HG03103 (cell line): ENCODE results near the gene EHMT1.

Source experiments
- ATAC-seq: cut with Tn5 transposase; IDR thresholded peaks from one replicate; pipeline ENCODE4 v1.9.1; 2021; ENCODE audit warnings: low read depth; ENCODE audit not compliant: unreplicated experiment

Gene EHMT1

DNA sequence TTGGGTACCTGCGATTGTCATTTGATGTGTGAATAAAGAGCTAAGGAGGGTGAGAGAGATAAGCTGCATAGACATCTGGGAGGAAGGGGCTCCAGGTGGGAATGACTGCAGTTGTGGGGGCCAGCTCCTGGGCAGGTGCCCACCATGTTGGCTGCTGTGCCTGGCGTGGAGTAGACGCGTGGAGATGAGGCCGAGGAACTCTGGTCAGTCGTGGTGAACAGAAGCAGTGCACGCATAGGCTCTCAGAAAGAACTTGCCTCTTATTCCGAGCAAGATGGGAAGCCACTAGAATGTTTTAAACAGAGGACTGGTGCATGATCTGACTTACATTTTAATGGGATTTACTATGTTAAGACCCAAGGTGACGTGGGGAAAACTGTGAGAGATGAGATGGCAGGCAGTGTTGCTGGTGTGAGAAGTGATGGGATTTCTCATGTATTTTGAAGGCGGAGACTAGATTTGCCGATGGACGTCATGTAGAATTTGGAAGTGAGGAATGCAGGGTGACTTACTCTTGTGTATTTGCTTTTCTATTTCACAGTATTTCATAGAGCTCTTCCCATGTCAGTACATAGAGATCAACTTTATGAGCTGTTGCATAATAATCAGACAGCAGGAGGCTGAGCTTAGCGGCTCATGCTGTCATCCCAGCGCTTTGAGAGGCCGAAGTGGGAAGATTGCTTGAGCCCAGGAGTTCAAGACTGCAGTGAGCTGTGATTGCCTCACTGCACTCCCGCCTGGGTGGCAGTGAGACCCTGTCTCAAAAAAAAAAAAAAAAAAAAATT, 71.1 kb downstream of the EHMT1 start:
- ATAC-seq = no peak

DNA sequence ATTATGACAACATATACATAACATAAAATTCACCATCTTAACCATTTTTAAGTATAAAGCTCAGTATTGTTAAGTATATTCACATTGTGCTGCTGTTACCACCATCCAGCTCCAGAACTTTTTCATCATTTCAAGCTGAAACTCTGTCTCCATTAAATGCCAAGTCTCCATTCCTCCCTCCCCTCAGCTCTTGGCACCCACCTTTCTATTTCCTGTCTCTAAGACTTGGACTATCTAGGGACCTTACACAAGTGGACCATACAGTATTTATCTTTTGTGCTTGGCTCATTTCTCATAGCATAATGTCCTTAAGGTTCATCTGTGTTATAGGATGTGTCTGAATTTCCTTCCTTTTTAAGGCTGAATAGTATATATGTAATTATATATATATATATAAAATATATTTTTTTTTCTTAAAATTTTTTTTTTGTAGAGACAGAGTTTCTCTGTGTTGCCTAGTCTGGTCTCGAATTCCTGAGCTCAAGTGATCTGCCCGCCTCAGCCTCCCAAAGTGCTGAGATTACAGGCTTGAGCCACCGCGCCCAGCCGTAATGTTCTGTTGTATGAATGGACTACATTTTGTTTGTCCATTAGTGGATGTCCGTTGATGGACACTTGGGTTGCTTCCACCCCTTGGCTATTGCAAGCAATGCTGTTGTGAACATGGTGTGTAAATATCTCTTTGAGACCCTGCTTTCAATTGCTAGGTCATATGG, 72.3 kb downstream of the EHMT1 start:
- ATAC-seq = no peak

DNA sequence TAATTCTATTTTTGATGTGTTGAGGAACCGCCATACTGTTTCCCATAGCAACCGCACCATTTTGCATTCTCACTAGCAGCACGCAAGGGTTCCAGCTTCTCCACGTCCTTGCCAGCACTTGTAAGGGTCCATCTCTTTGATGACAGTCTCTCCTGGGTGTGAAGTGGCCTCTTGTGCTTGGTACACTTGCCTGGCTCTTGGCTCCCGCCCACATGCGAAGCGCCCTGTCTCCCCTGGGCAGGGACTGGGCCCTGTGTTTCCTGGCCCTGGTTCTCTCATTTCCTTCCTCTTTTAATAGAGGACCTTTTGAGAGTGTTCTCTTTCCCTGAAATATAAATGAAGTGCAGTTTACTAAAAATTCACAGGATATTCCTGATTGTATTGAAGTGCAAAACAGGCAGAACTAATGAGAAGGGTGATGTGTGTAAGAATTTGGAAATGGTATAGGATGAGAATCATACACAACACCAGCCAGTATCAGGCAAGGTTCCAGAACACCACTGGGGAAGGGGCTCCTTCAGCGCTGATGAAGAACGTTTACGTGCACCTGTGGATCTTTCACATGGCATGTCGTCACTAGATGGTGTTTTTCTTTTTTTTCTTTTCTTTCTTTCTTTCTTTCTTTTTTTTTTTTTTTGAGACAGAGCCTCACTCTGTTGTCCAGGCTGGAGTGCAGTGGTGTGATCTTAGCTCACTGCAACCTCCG, 73.0 kb downstream of the EHMT1 start:
- no peak for ATAC-seq

DNA sequence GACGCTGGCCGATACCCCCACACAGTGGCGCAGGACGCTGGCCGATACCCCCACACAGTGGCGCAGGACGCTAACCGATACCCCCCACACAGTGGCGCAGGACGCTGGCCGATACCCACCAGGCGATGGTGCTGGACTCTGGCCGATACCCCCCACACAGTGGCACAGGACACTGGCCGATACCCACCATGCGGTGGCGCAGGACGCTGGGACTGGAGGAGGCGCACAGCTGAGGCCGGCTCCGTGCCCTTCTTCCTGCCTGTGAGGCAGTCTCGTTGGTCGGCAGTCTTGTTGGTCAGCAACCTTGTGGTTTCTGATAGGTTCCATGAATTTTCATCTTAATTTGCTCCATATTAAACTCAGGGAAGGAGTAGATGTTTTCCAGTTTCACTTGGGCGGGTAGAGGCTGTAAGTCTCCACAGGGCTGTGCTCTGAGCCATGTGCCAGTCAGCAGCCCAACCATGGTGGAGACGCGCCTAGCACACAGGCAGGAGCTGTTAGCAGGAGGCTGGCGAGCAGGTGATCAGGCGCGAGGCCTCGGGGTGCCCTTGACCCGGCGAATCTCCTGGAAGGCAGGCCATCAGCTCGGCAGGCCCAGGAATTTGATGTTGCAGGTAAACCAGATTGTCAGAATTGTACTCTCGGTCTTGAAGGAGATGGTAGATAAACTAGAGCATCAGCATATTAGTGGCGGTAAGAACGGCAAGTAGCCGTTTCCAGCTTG, 75.6 kb downstream of the EHMT1 start:
- ATAC-seq = no peak

DNA sequence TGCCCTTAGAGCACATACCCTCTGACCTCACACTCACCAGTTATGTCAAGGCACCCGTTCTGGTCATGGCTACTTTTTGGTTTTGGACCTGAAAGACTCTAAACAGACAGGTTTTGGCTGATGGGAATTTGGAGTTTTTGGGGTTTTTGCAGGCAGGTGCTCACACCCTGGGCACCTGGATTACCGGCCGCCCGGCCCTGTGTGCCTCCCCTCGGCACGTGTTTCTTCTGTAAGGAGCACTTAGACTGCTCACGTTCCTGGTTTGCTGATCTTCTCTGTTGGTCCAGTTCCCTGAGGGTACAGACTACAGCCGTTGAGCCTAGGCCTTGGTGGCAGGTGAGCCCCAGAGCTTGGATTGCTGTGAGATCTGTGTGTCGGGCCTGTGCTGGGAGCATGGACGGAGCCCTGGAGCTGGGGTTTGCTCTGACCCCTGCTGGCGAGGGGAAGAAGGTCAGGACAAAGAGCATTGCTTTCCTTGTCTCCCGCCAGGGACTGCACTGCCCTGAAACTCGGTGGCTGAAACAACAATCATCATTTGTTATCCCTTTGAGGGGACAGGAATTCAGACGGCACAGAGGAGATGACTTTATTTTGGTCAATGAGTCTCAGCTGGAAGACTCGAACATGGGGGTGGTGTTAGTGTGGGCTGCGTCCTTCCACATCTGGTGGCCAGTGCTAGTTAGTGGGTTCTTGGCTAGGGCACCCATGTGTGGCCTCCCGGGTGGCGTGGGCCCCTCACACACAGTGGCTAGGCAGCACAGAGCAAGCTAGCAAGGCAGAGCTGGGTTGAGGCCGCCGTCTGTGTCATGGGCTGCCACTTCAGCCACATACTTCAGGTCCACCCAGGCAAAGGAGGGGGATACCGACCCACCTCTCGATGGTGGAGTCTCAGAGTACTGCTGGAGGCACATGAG, 76.4 kb downstream of the EHMT1 start:
- no peak for ATAC-seq

DNA sequence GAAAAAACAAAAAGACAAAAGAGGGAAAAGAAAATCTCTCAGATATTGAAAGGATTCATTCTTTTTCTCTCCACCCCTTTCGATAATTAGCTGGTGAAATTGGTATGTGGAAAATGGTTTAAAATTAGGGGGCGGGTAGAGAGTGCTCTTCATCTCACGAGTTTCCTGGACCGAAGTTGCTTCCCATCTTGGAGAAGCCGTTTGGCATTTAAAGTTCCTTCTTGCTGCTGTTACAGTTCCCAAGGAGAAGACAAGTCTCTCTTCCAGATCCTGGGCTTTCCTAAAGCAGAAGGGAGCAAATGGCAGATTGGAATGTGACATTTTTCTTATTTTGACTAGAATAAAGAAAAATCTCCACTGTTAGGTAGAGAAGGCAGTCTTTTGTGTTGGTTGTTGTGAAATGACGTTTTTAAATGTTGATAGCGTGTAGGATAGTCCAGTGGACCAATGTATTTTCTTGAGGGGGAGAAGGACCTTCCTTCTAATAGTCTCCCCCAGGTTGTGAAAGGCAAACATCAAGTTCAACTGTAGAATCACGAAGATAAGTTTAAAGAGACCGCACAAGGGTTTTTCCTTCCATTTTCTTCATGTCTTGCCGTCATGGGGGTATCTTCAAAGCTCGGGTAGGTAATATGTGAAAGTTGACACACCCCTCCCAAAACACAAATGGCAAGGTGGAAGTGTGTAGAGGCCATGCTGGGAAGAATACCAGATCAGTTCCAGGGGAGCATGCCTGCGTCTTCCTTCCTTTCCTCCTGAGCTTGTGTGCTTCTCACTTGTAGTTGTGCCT, 77.5 kb downstream of the EHMT1 start:
- ATAC-seq = no peak

DNA sequence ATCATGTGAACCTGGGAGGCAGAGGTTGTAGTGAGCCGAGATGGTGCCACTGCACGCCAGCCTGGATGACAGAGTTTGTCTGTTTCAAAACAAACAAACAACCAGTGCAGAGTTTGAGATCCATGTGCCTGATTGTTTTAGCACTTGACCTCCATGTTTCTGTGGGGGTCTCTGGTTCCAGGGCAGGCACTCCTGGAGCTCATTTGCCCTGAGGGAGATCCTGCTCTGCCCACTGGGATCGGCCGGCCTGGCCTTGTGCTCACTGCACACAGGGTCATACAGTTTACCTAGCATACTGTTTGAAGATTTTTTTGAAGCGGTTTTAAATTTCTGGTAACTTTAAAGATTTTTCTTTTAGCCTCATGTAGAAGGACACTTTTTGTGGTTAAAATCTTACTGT, 78.4 kb downstream of the EHMT1 start:
- no peak for ATAC-seq

DNA sequence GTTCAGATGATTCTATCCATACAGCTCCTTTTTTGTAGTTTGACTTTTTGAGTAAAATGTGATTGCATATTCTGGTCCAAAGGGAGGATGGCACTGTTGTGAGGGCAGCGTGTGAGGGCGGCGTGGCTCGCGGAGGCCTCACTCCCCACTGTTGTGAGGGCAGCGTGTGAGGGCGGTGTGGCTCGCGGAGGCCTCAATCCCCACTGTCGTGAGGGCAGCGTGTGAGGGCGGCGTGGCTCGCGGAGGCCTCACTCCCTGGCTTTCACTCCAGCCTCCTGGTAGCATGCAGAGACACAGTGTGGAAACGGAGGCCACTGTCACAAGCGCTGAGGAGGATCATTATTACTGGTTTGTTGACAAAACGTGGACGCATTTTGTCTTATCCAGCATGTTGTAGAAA, 79.0 kb downstream of the EHMT1 start:
- no peak for ATAC-seq

DNA sequence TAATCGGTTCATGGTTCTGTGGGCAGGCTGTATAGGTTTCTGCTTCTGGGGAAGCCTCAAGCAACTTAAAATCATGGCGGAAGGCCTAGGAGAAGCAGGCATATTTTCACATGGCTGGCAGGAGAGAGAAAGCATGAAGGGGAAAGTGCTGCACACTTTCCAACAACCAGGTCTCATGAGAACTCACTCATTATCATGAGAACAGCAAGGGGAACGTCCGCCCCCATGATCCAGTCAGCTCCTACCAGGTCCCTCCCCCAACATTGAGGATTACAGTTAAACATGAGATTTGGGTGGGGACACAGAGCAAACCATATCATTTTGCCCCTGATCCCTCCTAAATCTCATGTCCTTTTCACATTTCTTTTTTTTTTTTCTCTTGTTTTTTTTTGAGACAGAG, 82.1 kb downstream of the EHMT1 start:
- ATAC-seq = no peak

DNA sequence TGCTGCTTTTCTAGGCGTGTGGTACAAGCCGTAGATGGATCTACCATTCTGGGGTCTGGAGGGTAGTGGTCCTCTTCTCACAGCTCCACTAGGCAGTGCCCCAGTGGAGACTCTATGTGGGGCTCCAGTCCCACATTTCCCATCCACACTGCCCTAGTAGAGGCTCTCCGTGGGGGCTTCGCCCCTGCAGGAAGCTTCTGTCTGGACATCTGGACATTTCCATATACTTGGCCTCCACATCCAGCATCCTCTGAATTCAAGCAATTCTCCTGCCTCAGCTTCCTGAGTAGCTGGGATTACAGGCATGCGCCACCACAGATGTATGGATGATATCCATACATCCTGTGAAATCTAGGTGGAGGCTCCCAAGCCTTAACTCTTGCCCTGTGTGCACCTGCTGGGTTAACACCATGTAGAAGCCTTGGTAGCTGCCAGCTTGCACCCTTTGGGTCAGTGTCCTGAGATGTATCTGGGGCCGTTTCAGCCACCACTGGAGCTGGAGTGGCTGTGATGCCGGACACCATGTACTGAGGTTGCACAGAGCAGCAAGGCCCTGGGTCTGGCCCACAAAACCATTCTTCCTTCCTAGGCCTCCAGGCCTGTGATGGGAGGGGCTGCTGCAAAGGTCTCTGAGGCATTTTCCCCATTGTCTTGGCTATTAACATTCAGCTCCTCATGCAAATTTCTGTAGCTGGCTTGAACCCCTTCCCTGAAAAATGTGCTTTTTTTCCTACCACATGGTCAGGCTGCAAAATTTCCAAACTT, 84.0 kb downstream of the EHMT1 start:
- ATAC-seq = no peak

DNA sequence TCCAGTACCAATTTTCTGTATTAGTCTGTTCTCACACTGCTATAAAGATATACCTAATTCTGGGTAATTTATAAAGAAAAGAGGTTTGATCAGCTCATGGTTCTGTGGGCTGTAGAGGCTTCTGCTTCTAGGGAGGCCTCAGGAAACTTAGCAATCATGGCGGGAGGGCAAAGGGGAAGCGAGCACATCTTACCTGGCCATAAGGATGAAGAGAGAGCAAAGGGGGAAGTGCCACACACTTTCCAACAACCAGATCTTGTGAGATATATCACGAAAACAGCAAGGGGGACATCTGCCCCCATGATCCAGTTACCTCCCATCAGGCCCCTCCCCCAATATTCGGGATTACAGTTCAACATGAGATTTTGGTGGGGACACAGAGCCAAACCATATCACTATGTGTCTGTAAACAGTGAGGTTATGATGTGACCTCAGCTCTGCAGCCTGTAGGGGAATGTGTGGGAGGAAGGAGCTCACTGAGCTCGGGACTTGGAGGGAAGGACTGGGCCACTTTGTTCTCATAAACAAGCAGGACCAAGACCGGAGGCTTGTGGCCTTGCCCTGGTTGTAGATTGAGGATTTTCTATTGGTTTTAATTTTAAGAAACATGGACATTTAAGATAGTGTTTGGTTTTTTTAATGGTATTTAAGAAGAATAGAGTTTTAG, 85.2 kb downstream of the EHMT1 start:
- ATAC-seq = no peak

DNA sequence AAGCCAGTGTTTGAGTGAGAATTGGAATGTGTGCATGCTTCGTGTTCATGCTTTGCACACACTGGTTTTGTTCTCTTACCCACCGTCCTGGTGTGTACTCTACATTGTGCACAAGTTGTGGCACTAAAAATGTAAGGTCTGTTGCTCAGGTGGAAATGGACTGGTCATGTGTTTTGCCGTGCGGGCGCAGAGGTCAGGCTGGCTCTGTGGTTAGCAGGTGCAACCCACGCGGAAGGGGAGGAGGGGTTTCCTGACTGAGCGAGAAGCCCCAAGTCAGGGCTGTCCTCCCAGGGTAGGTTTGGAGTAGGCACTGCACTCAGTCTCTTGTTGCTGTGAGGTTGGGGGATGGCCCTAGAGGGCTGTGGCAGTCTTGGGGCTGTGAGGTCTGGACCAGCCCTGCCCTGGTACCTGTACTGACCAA, 86.6 kb downstream of the EHMT1 start:
- peak; percentile 64 for ATAC-seq

DNA sequence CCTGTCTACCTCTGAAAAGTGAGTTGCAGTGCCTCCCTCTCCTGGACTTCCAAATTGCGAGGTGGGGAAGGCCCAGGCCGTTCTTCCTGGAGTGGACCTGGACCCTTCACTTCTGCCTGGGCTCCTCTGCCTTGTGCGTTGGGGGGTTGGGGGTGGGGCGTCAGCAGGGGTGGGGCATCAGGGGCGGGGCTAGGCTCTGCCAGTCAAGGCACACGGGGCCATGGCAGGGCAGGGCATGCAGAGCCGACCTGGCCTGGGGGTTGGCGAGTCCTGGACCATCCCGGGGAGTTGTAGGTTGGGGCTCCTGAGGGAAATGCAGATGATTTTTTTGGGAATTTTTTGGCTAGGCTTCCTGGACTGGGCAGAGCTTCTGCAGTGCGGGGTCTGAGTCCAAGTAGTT, 87.1 kb downstream of the EHMT1 start:
- peak; percentile 26 for ATAC-seq

DNA sequence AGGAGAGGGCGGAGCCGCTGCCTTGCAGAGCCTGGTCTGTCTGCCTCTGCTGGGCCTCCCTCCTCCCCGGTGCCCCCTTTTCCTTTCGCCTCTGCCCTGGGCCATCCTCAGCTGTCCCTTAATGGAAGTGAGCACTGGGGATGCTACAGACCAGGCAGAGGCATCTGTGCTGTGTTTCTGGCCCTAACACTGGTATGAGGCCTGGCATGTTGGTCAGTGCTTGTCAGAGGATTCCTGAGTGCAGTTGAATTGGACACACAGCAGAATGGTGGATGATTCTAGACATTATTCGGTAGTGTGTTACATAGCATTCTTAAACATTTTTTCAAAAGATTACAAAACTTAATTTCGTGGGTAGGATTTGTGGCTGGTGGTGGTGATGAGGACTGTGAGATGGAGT, 88.6 kb downstream of the EHMT1 start:
- ATAC-seq = no peak

DNA sequence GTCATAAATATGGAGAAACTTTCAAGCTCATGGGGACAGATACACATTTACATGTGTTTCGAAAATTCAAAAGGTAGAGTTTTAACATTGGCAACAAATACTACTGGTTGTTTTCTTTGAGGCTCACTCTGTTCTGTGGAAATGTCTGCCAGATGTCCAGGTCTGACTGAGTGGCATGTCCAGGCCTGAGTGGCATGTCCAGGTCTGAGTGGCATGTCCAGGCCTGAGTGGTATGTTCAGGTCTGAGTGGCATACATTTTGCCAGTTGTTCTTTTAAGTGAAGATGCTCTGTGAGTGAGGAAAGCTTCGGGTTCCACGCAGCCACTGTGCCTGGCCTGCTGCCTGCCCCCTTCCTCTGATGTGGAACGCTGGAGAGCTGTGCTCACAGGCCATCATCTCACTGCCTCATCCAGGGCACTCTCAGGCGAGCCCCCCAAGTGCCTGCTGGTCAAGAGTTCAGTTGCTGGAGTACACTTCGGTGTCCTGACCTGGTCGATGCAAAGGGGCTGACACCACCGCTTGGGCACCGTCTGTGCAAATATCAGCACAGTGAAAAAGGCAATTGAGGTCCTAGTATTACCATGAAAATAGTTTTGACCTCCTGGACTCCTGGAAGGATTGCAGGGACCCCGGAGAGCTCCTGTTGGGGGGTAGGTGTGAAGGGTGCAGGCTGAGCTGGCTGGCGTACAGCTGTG, 89.9 kb downstream of the EHMT1 start:
- ATAC-seq = no peak

DNA sequence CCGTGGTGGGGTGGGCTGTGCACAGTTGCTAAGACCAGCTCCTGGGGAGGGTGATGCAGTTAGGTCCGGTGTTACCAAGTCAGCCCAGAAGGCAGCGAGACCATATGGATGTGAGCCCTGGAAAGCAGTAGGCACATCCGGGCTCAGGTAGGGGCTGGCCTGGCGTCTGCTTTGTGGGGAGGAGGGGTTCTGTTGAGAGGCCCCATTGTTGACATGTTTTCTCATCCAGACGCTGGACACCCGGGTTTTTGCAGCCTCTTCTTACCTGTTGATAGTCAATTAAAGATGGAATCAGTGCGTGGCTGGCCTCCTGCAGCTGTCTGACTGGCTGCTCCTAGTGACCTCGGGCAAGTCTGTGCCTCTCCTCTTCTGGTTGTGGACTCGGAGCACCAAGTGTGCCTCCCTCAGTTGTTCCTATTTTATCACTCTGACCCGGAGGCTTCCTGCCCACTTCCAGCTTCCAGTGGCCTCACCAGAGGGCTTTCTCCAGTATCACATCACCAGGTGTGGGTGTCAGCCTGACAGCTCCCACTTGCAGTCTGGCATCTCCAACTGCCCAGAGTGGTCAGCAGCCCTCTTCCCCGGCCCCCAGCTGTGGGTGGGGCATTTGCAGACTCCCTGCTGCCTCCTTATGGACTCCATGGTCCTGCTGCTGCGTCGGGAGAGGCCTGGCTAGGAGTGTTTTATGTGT, 90.8 kb downstream of the EHMT1 start:
- ATAC-seq = no peak

DNA sequence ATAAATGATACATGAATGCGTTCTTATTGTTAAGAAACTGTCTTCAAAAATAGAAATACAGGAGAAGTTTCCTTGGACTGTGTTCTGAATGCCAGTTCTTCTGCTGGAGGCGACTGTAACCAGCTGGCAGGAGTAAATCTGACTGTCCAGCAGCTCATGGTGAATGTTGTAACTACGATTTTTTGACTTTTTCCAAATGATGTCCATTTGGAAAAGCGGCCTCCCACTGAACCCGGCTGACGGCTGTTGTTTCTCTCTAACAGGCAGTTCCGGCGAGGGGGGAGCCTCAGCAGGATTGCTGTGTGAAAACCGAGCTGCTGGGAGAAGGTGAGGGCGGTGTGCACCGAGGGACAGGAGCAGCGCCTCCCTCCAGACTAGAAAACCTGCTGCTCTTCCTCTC, 91.9 kb downstream of the EHMT1 start:
- no peak for ATAC-seq
